Astrocyte (in vitro differentiated cells and primary cell): Measurements from ENCODE around the gene CFHR3.

Source experiments
- EZH2 ChIP-seq: IDR thresholded peaks from 2 replicates; pipeline ENCODE4 v1.6.1; 2012; ENCODE audit warnings: mild to moderate bottlenecking, low read length, inconsistent platforms; ENCODE audit not compliant: insufficient read depth
- TF ChIP-seq, protein P1 (sequence below): IDR thresholded peaks from 2 replicates; pipeline ENCODE4 v1.5.1; 2011; ENCODE audit warnings: low read depth, mild to moderate bottlenecking, inconsistent platforms, low read length, moderate library complexity; ENCODE audit not compliant: insufficient read depth

DNA sequence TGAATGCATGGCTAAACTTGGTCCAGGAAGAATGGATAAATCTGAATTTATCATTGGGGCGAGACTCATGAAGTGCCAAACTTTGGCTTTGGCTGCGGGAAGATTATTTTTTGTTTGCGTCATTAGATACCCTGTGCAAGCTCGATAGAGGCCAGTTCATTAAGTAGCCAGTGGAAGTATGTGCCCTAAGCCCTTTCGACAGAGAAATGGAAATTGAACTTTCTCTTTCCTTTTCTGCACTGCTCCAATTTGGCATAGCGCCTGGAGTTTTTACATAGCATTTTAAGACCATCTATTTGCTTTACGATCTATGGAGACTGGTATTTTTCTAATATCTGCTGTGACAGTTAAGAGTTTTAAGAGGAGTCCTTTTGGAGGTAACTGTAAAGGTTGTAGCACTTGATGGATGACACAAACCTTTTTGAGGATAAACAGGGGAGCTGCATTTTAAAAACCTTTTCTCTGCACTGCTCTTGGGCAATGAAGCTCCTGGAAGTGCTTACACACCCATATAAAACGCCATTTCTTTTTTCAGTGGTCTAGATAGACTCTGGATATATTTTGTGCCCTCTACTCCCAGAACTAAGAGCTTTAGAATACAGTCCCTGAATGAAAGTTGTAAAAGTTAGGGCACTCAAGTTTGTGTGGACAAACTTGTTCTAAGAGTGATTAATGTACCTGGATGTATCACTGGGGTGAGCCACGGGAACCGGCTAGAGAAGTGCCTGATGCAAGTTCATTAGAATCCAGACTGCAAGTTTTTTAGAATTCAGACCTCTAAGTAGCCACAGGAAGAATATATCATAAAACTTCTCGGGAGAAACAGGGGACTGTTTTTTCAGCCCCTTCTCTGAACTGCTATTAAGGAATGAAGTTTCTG is 41.3 kb upstream of the CFHR3 start:
- TF ChIP-seq, protein P1, sequence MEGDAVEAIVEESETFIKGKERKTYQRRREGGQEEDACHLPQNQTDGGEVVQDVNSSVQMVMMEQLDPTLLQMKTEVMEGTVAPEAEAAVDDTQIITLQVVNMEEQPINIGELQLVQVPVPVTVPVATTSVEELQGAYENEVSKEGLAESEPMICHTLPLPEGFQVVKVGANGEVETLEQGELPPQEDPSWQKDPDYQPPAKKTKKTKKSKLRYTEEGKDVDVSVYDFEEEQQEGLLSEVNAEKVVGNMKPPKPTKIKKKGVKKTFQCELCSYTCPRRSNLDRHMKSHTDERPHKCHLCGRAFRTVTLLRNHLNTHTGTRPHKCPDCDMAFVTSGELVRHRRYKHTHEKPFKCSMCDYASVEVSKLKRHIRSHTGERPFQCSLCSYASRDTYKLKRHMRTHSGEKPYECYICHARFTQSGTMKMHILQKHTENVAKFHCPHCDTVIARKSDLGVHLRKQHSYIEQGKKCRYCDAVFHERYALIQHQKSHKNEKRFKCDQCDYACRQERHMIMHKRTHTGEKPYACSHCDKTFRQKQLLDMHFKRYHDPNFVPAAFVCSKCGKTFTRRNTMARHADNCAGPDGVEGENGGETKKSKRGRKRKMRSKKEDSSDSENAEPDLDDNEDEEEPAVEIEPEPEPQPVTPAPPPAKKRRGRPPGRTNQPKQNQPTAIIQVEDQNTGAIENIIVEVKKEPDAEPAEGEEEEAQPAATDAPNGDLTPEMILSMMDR: no peak
- no peak for TF ChIP-seq EZH2
